Osteoblast (primary cell): Measurements from ENCODE around the gene FREM1. TPM values are rescaled to one million over a fixed set of nuclear protein-coding genes. Genes with fewer than 3 reads are reported as not detected.

Experiments
- DNase-seq: peaks from one replicate; pipeline ENCODE4 v3.0.0; 2011; ENCODE audit warnings: low spot score, mixed read lengths; ENCODE audit not compliant: insufficient read length; ENCODE audit errors: missing footprints
- H2AFZ ChIP-seq: 2 replicates; pipeline ENCODE4 v1.6.0; 2011; ENCODE audit warnings: mild to moderate bottlenecking, low read length
- H3K27ac ChIP-seq: 2 replicates; pipeline ENCODE4 v1.5.1; 2011; ENCODE audit warnings: mild to moderate bottlenecking, low read depth, low read length, moderate library complexity
- H3K27me3 ChIP-seq: 2 replicates; pipeline ENCODE4 v1.6.0; 2012; ENCODE audit warnings: mild to moderate bottlenecking, control low read depth, inconsistent platforms, low read length, moderate library complexity; ENCODE audit not compliant: insufficient read depth
- H3K36me3 ChIP-seq: 2 replicates; pipeline ENCODE4 v1.5.1; 2011; ENCODE audit warnings: mild to moderate bottlenecking, low read length, control low read depth, moderate library complexity; ENCODE audit not compliant: insufficient read depth
- H3K4me1 ChIP-seq: 2 replicates; pipeline ENCODE4 v1.5.1; 2011; ENCODE audit warnings: mild to moderate bottlenecking, low read length, control low read depth, moderate library complexity; ENCODE audit not compliant: insufficient read depth
- H3K4me2 ChIP-seq: 2 replicates; pipeline ENCODE4 v1.6.0; 2011; ENCODE audit warnings: mild to moderate bottlenecking, low read length; ENCODE audit not compliant: insufficient read depth
- H3K4me3 ChIP-seq: fragments of 200-600 bp; sonication (generic); 3 replicates; pipeline ENCODE4 v1.5.1; 2012; ENCODE audit warnings: mild to moderate bottlenecking, low read length, inconsistent platforms; ENCODE audit not compliant: insufficient read depth
- H3K79me2 ChIP-seq: 2 replicates; pipeline ENCODE4 v1.6.0; 2012; ENCODE audit warnings: mild to moderate bottlenecking, low read length, control low read depth, inconsistent platforms; ENCODE audit not compliant: insufficient read depth
- H3K9me3 ChIP-seq: 2 replicates; pipeline ENCODE4 v1.5.1; 2011; ENCODE audit warnings: low read depth, low read length, control low read depth
- H4K20me1 ChIP-seq: 2 replicates; pipeline ENCODE4 v1.6.0; 2012; ENCODE audit warnings: mild to moderate bottlenecking, low read length, control low read depth; ENCODE audit not compliant: insufficient read depth
- total RNA-seq: library from RNA; depleted of rRNA; stranded (reverse); fragments of >200 nt; gene quantifications from 2 replicates; pipeline ENCODE4 v1.2.3, GENCODE V29; 2012
- TF ChIP-seq, protein P1 (sequence below): IDR thresholded peaks from 2 replicates; pipeline ENCODE4 v1.5.1; 2011; ENCODE audit warnings: mild to moderate bottlenecking, low read depth, low read length, moderate library complexity; ENCODE audit errors: extremely low read depth

FREM1 gene
- total RNA-seq, 1 donor: 0.72 TPM

DNA sequence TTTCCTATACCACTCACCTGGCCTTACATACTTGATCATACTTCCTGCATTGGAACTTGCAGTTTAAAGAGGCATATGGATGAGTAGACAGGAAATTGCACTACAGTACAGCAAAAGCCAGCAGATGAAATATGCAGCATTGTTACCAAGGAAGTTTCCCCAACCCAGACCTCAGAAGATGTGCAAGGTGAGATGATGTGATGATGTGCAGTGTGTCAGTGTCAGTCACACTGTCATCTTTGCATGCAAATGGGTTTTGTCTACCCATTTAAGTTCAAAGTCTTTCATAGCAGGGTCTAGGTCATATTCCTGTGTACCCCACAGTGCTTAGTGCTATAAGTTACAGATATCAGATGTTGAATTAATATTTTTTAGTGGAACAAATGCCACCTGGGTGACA lies 98.4 kb downstream of the FREM1 start:
- no peak overlapping the region for H2AFZ ChIP-seq
- TF ChIP-seq, protein P1, sequence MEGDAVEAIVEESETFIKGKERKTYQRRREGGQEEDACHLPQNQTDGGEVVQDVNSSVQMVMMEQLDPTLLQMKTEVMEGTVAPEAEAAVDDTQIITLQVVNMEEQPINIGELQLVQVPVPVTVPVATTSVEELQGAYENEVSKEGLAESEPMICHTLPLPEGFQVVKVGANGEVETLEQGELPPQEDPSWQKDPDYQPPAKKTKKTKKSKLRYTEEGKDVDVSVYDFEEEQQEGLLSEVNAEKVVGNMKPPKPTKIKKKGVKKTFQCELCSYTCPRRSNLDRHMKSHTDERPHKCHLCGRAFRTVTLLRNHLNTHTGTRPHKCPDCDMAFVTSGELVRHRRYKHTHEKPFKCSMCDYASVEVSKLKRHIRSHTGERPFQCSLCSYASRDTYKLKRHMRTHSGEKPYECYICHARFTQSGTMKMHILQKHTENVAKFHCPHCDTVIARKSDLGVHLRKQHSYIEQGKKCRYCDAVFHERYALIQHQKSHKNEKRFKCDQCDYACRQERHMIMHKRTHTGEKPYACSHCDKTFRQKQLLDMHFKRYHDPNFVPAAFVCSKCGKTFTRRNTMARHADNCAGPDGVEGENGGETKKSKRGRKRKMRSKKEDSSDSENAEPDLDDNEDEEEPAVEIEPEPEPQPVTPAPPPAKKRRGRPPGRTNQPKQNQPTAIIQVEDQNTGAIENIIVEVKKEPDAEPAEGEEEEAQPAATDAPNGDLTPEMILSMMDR: no peak
- H3K79me2 ChIP-seq: no peaks in the 10 kb centered on the region

DNA sequence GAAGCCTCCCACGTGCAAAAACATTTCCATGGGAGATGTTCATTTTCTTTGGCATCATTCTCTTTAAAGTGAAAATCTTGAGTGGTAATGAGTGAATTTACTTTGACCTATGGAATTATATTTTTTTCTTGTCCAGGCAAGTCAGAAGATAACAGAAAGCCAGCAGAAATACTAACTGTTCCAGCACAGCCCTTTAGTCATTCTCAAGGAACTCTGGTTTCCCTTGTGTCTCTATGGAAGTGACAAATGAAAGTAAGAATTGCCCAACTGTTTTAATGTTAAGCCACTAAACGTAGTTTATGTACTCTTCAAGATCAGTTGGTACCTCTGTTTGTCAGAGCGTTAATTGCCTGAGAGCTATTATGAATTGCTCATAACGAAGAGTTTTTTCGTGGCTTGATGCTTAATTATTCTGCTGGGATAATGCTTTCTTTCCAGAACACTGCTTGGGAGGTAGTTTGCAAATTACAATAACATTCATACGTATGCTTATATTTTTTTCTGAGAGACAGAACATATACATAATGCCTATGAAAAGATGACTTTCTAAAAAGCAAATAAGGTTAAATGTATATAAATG lies 103.2 kb downstream of the FREM1 start:
- no peak for DNase-seq
- H2AFZ ChIP-seq: no peak overlapping the region
- H3K79me2 ChIP-seq: no peaks in the 10 kb centered on the region

More for the DNA sequence above, 98.4 kb downstream of the FREM1 start:
- Histone ChIP-seq H3K36me3 (no peaks in the 10 kb centered on the region), H3K4me1 (peaks cover 13% of the 10 kb centered on the region), H3K27me3 (no peaks in the 10 kb centered on the region), H3K9me3 (no peaks in the 10 kb centered on the region), H4K20me1 (no peaks in the 10 kb centered on the region), H3K4me2 (no peak overlapping the region), H3K27ac (no peak overlapping the region), H3K4me3 (no peak overlapping the region)
- no peak for DNase-seq

DNA sequence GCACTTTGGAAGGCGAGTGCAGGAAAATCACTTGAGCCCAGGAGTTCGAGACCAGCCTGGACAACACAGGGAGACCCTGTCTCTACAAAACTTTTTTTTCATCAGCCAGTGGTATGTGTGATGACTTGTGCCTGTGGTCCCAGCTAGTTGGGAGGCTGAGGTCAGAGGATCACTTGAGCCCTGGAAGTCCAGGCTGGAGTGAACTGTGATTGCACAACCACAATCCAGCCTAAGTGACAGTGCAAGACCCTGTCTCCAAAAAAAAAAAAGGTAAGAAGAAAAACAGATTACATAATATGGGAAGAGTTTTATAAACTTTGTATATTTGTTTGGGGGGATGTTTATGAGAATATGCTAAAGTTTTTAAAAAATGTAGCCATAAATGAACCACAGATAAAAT lies 111.2 kb downstream of the FREM1 start:
- H3K27ac ChIP-seq: no peak overlapping the region
- H3K27me3 ChIP-seq: no peaks in the 10 kb centered on the region
- no peak for DNase-seq
- no peaks in the 10 kb centered on the region for H3K79me2 ChIP-seq
- no peak overlapping the region for H2AFZ ChIP-seq
- H3K36me3 ChIP-seq: no peaks in the 10 kb centered on the region
- no peak overlapping the region for H3K4me3 ChIP-seq
- TF ChIP-seq, protein P1: no peak
- H4K20me1 ChIP-seq: no peaks in the 10 kb centered on the region
- no peak overlapping the region for H3K4me2 ChIP-seq
- H3K9me3 ChIP-seq: no peaks in the 10 kb centered on the region
- no peaks in the 10 kb centered on the region for H3K4me1 ChIP-seq

More for the DNA sequence above, 103.2 kb downstream of the FREM1 start:
- Histone ChIP-seq H3K9me3 (no peaks in the 10 kb centered on the region), H3K27ac (no peak overlapping the region), H3K4me3 (no peak overlapping the region), H3K36me3 (no peaks in the 10 kb centered on the region), H4K20me1 (no peaks in the 10 kb centered on the region), H3K4me2 (peak overlapping the region; percentile 18), H3K4me1 (no peaks in the 10 kb centered on the region), H3K27me3 (no peaks in the 10 kb centered on the region)
- TF ChIP-seq, protein P1: no peak

DNA sequence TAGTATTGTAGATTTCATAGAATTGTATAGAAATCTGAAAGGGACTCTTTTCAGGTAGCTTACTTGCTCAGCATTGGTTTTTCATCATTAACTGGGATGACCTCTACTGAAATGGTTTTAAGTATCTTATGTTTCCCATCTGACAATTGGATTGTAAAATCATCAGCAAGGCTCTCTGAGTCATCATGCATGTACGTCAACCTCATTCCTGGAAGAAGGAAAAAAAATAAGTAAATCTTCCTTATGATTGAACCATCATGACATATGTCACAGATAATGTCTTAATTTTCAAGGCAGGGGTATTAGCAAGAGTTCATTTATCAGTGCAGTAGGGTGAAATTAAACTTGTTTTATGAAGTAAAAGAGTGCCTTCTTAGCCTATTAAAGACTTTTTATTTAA lies 112.8 kb downstream of the FREM1 start:
- H3K27me3 ChIP-seq: no peaks in the 10 kb centered on the region
- H3K9me3 ChIP-seq: no peaks in the 10 kb centered on the region
- no peaks in the 10 kb centered on the region for H3K79me2 ChIP-seq
- H3K4me2 ChIP-seq: no peak overlapping the region
- H3K27ac ChIP-seq: no peak overlapping the region
- no peak for DNase-seq
- no peaks in the 10 kb centered on the region for H4K20me1 ChIP-seq
- no peak overlapping the region for H3K4me3 ChIP-seq
- H3K4me1 ChIP-seq: no peaks in the 10 kb centered on the region
- TF ChIP-seq, protein P1: no peak
- H3K36me3 ChIP-seq: no peaks in the 10 kb centered on the region
- no peak overlapping the region for H2AFZ ChIP-seq
